Left kidney (tissue), 2 donors: ENCODE data around the gene DNASE1L2. TPM values are rescaled to one million over a fixed set of nuclear protein-coding genes. Genes with fewer than 3 reads are reported as not detected.
"Not testable (repeated sequence)": the region's sequence is repeated elsewhere in the genome, so short reads cannot be mapped to it uniquely, and the experiment has no call there.

Experiments used
- DNase-seq: peaks from one replicate; pipeline ENCODE4 v3.0.0-alpha.2; 2013
- polyA plus RNA-seq: library from polyadenylated mRNA; unstranded; fragments of 120-200 nt; gene quantifications from one replicate; pipeline ENCODE4 v1.2.1, GENCODE V29; 2013; ENCODE audit not compliant: insufficient read length

Gene DNASE1L2
- polyA plus RNA-seq, 1 donor = 0.93 TPM

- DNase-seq = no peak
These were observed 2.8 kb downstream of the DNASE1L2 start for GRCh38 chr16:2238838-2239675.

- DNase-seq = not testable (repeated sequence)
These were observed 4.1 kb downstream of the DNASE1L2 start for GRCh38 chr16:2240331-2240730.

GRCh38 chr16:2242598-2242997, 6.4 kb downstream of the DNASE1L2 start:
- DNase-seq = no peak

DNA sequence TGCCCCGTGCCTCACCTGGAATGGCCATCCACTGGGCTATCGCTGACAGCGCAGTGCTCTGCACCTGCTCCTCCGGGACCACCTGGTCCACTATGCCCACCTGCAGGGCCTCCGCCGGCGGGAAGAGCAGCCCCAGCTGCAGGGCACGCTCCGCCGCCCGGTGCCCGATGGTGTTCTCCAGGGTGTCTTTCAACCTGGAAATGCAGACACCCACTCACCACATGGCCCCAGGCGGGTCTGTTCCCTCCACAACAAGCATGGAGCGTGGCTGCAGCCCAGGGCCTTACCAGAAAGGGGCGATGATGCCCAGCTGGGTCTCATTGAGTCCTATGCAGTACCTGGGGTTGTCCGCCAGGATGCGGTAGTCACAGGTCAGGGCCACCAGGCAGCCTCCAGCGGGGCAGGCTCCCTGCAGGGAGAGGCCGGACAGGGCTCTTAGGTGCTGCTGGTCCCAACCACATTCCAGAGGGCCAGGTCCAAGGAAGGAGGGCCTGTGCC, 6.8 kb downstream of the DNASE1L2 start:
- no peak for DNase-seq

DNA sequence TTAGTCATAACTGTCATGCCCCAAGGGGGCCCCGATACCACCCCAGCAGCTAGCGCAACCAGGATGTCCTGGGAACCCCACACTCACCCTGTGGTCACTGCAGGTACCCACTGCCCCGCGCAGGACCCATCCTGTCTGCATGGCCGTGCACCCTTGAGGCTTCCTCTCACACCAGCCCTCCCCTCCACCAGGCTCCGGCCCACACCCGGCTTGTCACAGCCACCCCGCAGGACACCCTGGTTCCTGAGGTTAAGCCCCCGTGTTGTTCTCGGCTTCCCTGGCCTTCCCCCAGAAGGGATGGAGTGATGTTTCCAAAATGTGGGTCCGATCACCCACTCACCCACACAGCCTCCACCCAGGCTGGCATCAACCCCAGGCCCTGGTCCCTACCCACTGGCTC, 7.5 kb downstream of the DNASE1L2 start:
- no peak for DNase-seq

DNA sequence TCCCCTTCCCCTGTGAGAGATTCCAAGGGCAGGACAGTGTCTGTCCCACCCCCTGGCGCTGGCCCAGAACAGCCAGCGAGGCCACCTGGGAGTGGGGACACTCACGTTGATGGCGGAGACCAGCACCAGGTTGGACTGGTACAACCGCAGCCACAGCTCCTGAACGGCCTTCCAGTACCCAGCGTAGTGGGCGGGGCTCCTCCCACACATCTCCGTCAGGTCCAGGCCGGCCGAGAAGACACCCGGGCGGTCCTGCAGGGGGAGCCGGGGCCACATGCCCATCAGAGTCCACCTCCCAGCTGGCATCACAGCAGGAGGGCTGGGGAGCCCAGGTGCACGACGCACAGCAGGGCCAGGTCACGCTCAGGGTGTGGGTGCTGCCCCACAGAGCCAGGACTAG, 8.1 kb downstream of the DNASE1L2 start:
- DNase-seq = no peak

DNA sequence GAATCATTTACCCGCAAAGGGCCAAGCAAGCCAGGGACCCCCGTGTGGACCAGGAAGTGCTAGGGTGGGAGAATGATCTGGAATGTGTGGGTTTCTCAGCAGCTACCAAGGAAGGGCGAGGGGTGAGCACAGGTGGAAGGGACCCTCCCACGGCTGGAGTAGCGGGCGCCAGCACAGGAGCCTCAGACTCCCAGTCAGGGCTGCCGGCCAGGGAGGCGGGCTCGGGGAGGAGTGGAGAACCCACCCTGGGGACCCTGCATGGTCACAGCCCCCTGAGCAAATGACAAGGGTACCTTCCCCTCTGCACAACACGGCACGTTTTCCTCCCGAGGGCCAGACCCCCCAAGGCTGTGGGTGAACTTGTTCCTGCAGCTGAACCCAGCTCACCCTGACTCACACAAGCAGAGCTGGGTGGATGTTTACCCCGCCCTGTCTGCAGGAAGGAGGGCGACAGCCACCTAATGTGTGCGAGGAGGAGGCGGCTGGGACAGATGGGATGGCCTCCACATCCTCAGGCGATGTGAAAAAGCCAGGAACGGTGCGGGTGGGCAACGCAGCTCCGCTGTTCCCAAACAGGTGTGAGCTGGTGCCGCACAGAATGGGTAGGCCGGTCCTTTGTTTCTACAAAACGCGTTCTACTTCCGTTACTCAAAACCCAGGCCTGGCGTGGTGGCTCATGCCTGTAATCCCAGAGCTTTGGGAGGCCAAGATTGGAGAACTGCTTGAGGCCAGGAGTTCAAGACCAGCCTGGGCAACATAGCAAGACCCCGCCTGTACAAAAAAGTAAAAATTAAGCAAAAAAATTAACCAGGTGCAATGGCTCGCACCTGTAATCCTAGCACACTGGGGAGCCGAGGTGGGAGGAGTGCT, 8.9 kb downstream of the DNASE1L2 start:
- no peak for DNase-seq

- DNase-seq = no peak
These were observed 10.1 kb downstream of the DNASE1L2 start for GRCh38 chr16:2246301-2246885.

- DNase-seq = no peak
These were observed 14.5 kb downstream of the DNASE1L2 start for GRCh38 chr16:2250652-2251295.

GRCh38 chr16:2251296-2252111, 15.3 kb downstream of the DNASE1L2 start, which contains the start of gene ECI1:
Gene ECI1 (minus strand): TSS chr16:2251587. CDS start chr16:2251566, 21 bp downstream.
- DNase-seq = peak; percentile 89

DNA sequence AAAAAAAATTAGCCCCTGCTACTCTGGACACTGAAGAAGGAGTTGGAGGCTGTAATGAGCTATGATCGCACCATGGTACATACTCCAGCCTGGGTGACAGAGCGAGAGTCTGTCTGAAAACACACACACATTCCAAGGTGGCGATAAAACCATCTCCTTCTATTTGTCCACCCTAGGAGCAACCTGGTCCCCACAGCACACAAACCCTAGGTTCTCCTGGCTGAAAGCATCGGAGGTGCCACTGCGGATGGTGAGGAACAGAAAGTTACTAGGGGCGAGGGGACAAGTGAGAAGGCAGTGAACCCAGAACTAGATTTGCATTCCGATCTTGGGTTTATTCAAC, 16.5 kb downstream of the DNASE1L2 start:
- no peak for DNase-seq

DNA sequence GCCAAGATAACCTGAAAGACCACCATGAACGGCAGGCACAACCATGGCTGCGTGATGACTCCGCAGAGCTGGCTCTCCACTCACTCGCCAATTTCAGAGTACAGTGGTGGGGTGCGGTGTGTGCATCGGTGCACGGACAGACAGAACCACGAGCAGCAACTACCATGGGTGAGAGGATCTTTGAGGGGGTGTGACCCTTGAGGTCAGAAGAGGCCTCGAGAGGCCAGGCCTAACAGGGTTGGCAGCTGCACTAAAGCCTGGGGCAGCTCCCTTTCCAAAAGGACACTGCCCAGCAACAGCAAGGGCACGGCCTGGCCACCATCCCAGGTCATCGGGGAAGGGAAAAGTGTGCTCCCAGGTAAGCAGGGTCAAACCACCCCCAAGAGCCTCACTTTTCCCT, 17.0 kb downstream of the DNASE1L2 start:
- no peak for DNase-seq

- no peak for DNase-seq
These were observed 20.4 kb downstream of the DNASE1L2 start for GRCh38 chr16:2256531-2257140.

DNA sequence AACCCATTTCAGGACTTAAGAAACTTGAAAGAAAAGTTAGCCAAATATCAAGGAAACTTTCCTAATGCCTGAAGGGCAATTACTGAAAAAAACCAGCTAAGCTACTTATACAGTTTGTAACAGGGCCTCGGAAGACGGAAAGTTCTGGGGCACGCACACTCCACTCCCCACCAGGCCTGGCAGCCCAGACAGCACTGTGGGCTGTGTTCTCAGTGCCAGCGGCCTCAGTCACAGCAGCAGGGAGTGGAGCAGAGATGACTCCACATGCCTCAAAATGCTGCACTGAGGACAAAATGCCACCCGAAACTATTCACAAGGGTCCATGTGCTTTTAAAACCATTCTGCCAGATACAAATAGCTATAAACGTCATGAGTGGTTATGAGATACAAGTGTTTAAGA, 21.5 kb downstream of the DNASE1L2 start:
- no peak for DNase-seq

- DNase-seq = not testable (repeated sequence)
These were observed 22.3 kb downstream of the DNASE1L2 start for GRCh38 chr16:2258530-2258929.

- no peak for DNase-seq
These were observed 24.0 kb downstream of the DNASE1L2 start for GRCh38 chr16:2260250-2260649.

DNA sequence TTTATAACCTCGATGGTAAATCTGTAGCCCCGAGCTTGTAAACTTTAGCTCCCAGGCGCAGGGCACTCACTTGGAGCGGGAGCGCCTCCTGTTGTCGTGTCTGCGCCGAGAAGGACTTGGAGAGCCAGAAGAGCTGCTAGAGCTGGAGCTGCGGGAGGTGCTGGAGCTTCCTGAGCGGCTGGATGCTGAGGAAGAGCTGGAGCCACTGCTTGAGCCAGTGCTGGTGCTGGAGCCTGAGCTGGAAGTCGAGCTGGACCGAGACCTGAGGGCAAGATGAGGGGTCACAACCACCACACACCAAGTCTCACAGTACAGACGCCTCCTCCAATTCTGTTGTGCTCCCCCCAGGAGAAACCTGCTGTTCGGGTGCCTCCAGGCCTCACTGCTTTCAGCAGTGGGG, 26.8 kb downstream of the DNASE1L2 start:
- not testable (repeated sequence) for DNase-seq

- not testable (repeated sequence) for DNase-seq
These were observed 30.6 kb downstream of the DNASE1L2 start for GRCh38 chr16:2266887-2267286.

DNA sequence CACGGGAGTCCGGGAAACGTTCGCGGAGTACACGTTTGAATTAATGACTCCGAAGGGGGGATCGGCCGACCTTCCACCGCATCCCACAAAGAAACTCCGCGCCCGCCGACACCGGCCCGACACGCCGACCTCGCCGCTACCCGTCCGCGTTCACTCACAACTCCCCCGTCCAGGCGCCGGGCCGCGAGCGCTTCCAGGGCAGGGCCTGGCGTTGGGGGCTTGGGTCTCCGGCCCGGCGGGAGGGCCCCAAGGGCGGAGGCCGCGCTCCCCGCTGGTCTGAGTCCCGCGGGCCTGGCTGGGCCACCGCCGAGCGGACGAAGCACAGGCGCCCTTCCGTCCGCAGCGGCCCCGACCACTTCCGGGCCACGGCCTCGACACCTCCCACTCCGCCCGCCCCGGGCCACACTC, 31.3 kb downstream of the DNASE1L2 start:
- not testable (repeated sequence) for DNase-seq

GRCh38 chr16:2267913-2268666, 31.8 kb downstream of the DNASE1L2 start, which contains the start of gene RNPS1:
Gene RNPS1 (minus strand): TSS chr16:2268126. CDS start chr16:2264643, 3,483 bp downstream.
- peak; percentile 97 for DNase-seq
